ENCODE measurements around the gene TUFT1. TPM values are rescaled to one million over a fixed set of nuclear protein-coding genes. Genes with fewer than 3 reads are reported as not detected.

TUFT1 gene
- polyA plus RNA-seq, 2 of the 4 experiments (the other 2 are of a cell fraction) = 21.1 to 27.5 TPM

GRCh38 chr1:151529781-151530180 is 10.3 kb upstream of the TUFT1 start (continued):
- TF ChIP-seq MYC (IDR thresholded peaks at IDR 0.05; ENCODE audit: borderline replicate concordance, low read length) (no peak), FOSL2 (IDR thresholded peaks at IDR 0.05) (no peak), FOSL2 (CRISPR knock-in tag; IDR thresholded peaks at IDR 0.05) (no peak), ZFP36 (IDR thresholded peaks at IDR 0.05; ENCODE audit: borderline replicate concordance, partially characterized antibody) (no peak), MAX (IDR thresholded peaks at IDR 0.05) (no peak), HEYL (CRISPR knock-in tag; IDR thresholded peaks at IDR 0.05) (no peak)

- no peak overlapping the region for H3K4me3 ChIP-seq
- H3K27ac ChIP-seq = no peak overlapping the region
- TF ChIP-seq SMC3 (IDR thresholded peaks at IDR 0.05) (no peak), CEBPB (IDR thresholded peaks at IDR 0.05) (no peak), RARB (CRISPR knock-in tag; IDR thresholded peaks at IDR 0.05) (no peak), REST (IDR thresholded peaks at IDR 0.05) (no peak), JUN (IDR thresholded peaks at IDR 0.05) (no peak), POLR2AphosphoS2 (conservative IDR thresholded peaks at IDR 0.05; ENCODE audit: low read length) (no peak), MAFK (IDR thresholded peaks at IDR 0.05; ENCODE audit: partially characterized antibody) (no peak), CHD4 (IDR thresholded peaks at IDR 0.05; ENCODE audit: borderline replicate concordance) (no peak), EP300 (IDR thresholded peaks at IDR 0.05) (no peak), NR3C1 (IDR thresholded peaks at IDR 0.05) (no peak), FOXS1 (CRISPR knock-in tag; IDR thresholded peaks at IDR 0.05) (no peak), PHF8 (IDR thresholded peaks at IDR 0.05; ENCODE audit: borderline replicate concordance, low read depth) (no peak)
- WGBS (ENCODE audit: missing lambda C conversion rate) = 83% methylated on average over 11 of the region's 11 CpGs
- DNase-seq (ENCODE audit: low read depth in 1 of 2, low spot score in 1 of 2) (no peak), ATAC-seq (no peak), FAIRE-seq (no peak)
- no peaks in the 10 kb centered on the region for H3K9me3 ChIP-seq
- peaks cover 10% of the 10 kb centered on the region for H3K4me1 ChIP-seq
- ChIA-PET POLR2A (no interaction called here), CTCF (interaction anchor here (1.2 to 2.4 kb wide), 3 partner anchors 10 to 20 kb away, joined by 3 to 8 read pairs (median 6); partner anchors contain the start of genes CGN and TUFT1)
- H3K4me2 ChIP-seq = no peak overlapping the region
Measured at GRCh38 chr1:151530461-151530860, 9.6 kb upstream of the TUFT1 start.

- FAIRE-seq (no peak), ATAC-seq (no peak), DNase-seq (ENCODE audit: low read depth in 1 of 2, low spot score in 1 of 2) (no peak)
- TF ChIP-seq RFX5 (IDR thresholded peaks at IDR 0.05) (no peak), BHLHE40 (IDR thresholded peaks at IDR 0.05; ENCODE audit: low read depth, low read length) (no peak), CTCF (IDR thresholded peaks at IDR 0.05) (no peak), ZC3H11A (IDR thresholded peaks at IDR 0.05) (no peak), CBX2 (IDR thresholded peaks at IDR 0.05; ENCODE audit: borderline replicate concordance, low read depth) (no peak), HOXA7 (CRISPR knock-in tag; IDR thresholded peaks at IDR 0.05) (no peak), JUN (IDR thresholded peaks at IDR 0.05) (no peak), TP53 (CRISPR knock-in tag; IDR thresholded peaks at IDR 0.05) (no peak), POLR2A (IDR thresholded peaks at IDR 0.05; ENCODE audit: low read length) (no peak), KDM5A (IDR thresholded peaks at IDR 0.05) (no peak), ZFP36 (IDR thresholded peaks at IDR 0.05; ENCODE audit: borderline replicate concordance, partially characterized antibody) (no peak)
- H3K4me2 ChIP-seq = no peak overlapping the region
- H3K4me1 ChIP-seq = peaks cover 42% of the 10 kb centered on the region
- ChIA-PET CTCF (interaction anchor here (0.7 to 6.2 kb wide), 21 partner anchors 12 to 312 kb away, joined by 3 to 47 read pairs (median 4); partner anchors contain the start of genes CGN and RIIAD1), POLR2A (no interaction called here)
- WGBS (ENCODE audit: missing lambda C conversion rate) = 87% methylated on average over 10 of the region's 10 CpGs
- no peak overlapping the region for H3K27ac ChIP-seq
- no peaks in the 10 kb centered on the region for H3K9me3 ChIP-seq
- H3K4me3 ChIP-seq = no peak overlapping the region
Measured at GRCh38 chr1:151533870-151534269, 6.2 kb upstream of the TUFT1 start.

All from A549 (cell line).